Measurements from ENCODE around the gene MST1R.

DNA sequence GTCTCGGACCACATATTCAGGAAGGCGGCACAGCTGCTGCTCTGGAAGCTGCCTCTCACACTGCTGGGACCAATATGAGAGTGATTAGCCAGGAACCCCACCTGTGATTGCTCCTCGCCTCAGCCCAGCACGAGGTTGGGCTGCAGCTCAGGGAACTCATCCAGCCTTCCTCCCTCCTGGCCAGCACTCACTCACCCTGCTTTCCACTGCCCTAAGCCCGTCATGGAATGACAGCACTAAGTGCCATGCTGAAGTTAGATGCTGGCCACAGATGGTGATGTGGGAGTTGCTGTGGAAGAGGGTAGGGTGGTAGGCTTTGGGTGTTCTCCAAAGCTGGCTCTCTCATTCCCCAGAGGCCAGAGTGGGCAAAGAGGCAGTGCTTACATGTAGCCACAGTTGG is 7.3 kb downstream of the MST1R start:
- TF ChIP-seq POLR2A (IDR thresholded peaks at IDR 0.05; ENCODE audit: low read length) = no peak
- TF ChIP-seq GATA1 (IDR thresholded peaks at IDR 0.05; ENCODE audit: low read depth, low read length) = no peak

All from erythroblast (primary cell).